HG03103 (cell line): ENCODE data around the gene HIPK4.
A peak's percentile ranks its signal among the peaks of the same experiment; 100 is the strongest.
"Not testable (repeated sequence)": the region's sequence is repeated elsewhere in the genome, so short reads cannot be mapped to it uniquely, and the experiment has no call there.

Experiments used
- ATAC-seq: cut with Tn5 transposase; IDR thresholded peaks from one replicate; pipeline ENCODE4 v1.9.1; 2021; ENCODE audit warnings: low read depth; ENCODE audit not compliant: unreplicated experiment

Gene HIPK4

DNA sequence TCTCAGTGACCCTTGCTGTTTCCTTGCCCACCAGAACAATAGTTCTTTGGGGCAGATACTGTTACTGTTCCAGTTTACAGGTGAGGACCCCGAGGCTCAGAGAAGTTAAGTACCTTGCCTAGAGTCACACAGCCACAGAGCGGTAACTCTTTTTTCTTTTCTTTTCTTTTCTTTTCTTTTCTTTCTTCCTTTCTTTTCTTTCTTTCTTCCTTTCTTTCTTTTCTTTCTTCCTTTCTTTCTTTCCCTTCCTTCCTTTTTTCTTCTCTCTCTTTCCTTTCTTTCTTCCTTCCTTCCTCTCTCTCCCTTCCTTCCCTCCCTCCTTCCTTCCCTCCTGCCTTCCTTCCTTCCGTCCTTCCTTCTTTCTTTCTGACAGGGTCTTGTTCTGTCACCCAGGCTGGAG is 28.1 kb upstream of the HIPK4 start:
- ATAC-seq = no peak

DNA sequence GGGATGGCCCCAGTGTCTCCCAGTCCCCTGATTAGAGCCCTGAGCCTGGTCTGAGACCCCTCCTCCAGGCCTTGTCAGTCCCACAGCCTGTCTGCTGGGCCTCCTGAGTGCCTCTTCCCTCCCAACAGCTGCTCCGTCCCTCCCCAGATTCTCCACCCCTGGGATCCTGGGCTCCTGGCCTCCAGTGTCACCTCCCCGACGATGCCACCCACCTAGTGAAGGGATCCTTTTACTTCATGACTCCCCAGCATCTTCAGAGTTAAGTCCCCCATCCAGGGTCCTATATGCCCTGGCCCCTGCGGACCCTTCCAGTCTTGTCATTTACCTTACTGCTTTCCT is 27.6 kb upstream of the HIPK4 start:
- ATAC-seq = no peak

- ATAC-seq = no peak
These were observed 27.1 kb upstream of the HIPK4 start for GRCh38 chr19:40416918-40417642.

DNA sequence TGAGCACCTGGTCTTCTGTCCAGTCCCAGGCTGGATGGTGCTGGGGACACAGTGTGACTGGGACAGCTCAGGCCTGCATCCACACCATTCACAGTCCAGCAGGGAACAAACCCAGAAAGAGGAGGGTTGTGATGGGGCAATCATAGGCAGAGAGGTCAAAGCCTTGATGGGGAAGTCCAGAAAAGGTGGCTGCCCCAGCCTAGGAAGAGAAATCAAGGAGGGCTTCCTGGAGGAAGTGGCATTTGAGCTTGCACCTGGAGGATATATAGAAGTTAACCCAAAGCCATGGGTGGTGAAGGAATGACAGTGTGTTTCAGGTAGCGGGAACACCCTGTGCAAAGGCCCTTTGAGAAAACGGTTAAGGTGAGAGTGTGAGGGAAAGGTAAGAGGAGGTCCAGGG is 25.8 kb upstream of the HIPK4 start:
- no peak for ATAC-seq

DNA sequence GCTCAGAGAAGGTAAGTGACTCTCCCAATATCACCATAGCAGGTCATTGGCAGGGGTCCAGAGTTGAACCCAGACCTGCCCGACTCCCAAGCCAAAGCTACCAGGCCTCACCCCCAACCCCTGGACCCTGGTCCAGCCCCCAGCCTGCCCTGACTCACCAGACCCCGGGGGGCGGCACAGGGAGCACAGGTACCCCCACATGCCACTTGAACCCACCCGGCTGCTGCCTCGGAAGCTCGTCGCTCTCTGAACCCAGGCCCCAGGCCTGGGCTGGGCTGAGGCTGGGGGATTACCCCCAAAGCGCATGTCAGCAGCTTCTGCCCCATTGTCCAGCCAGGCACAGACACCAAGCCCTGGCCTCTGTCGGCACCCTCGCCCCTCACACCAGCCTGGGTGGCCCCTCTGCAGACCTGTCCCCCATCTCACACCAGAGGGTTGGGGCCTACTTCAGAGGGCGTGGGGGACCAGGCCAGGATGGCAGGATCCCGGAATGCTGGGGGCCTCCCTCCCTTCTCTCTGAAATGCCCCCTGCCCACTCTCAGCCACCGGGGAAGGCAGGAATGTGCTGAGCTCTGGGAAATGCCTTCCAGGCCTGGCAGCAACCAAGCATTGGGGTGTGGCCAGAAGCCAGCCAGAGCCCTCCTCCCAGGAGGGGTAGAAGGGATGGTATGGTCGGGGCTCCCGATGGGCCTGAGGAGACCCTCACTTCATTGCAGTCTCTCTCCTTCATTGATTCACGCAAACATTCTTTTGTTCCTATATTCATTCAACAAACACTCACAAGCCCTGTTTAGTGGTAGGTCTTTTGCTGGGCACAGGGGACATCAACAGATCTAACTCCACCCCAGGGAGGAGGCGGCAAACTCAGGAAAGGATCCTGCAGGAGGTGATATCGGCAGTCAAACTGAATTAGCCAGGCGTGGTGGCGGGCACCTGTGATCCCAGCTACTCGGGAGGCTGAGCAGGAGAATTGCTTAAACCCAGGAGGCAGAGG is 24.9 kb upstream of the HIPK4 start:
- no peak for ATAC-seq

DNA sequence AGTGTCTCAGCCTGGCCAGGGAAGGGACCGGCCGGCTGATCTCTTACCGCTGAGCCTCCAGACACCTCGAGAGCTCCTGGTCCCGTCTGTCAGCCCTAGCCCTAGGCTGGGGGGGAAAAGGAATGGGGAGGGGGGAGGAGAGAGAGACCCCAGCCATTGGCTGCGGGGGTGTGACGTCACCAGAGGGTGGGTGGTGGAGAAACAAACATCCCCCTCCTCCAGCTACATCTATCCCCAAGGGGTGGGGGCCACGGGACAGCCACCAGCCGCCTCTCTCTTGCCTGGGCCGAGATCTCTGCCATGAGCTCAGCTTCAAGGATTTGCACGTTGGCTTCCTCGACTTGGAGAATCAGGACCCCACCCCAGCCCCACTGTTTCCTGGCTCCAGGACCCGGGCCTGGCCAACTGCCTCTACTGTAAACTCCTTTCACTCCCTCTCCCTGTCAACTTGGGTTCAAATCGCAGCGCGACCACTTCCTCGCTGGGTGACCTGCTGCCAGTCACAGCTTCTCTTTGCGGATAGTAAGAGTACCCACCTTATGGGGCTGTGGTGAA is 23.4 kb upstream of the HIPK4 start, which contains the start of gene PRX:
Gene PRX (minus strand): TSS at position 88 of the 555 bp plus-strand sequence. CDS start 5,446 bp downstream, outside the sequence.
- ATAC-seq = no peak

DNA sequence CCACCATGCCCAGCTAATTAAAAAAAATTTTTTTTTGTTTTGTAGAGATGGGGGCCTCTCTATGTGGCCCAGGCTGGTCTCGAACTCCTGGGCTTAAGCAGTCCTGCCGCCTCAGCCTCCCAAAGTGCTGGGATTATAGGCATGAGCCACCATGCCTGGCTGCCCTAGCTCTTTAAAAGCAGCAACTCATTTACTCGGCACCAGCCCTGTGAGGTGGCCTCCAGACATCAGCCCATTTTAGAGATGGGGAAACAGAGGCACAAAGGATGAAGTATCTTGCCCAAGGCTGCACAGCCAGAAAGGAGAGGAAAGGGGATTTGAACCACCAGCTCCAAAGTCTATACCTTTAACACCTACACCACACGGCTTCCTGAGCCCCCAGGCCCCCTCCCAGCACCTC is 22.9 kb upstream of the HIPK4 start:
- no peak for ATAC-seq

- ATAC-seq = no peak
These were observed 22.0 kb upstream of the HIPK4 start for GRCh38 chr19:40411958-40412499.

DNA sequence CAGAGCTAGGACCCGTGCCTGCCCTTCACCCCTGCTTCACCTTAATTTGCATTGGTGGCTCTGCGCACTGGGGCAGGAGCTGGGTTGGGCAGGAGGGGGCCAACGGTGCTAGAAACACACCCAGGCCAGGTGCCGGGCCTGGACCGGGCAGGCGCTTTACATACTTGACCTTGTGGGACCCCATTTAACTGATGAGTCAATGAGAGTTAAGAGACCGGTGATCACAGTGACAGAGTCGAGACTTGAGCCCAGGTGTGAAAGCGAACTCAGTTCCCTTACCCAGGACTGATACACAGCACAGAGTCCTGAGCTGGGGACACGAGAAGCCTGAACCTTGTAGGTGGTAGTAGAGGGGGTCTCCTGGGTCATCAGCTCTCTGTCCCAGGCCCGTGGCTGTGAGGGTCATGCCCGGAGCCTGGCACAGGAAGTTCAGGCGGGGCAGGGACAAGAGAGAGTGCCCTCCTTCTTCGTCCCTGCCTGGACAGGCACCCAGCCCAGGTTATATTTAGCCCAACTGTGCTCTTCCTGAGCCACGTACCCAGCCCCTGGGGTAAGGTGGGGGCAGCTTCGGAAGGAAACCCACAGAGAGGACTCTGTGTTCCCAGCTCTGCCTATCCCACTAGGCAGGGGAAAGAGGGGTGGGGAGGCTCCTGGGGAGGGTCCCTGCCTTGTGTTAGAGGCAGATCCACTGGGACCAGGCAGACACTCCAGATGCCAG is 21.3 kb upstream of the HIPK4 start:
- ATAC-seq = no peak

DNA sequence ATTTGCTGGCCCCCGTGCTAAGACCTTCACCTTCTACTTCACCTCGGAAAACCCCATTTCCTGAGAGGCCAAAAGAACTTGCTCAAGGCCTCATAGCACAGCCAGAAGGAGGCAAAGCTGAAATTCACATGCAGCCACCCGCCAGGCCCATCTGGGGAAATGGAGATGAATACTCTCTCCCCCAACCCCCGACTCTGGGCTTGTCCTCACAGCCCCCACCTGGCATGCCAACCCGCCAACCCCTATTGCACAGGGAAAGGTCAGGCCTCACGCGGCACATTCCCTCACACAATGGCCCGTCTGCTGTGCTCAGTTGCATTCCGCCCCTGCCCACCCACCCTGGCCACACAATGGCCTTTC is 20.0 kb upstream of the HIPK4 start:
- ATAC-seq = no peak

- ATAC-seq = not testable (repeated sequence)
These were observed 18.6 kb upstream of the HIPK4 start for GRCh38 chr19:40408598-40408925.

GRCh38 chr19:40407714-40408597 is 18.0 kb upstream of the HIPK4 start:
- no peak for ATAC-seq

DNA sequence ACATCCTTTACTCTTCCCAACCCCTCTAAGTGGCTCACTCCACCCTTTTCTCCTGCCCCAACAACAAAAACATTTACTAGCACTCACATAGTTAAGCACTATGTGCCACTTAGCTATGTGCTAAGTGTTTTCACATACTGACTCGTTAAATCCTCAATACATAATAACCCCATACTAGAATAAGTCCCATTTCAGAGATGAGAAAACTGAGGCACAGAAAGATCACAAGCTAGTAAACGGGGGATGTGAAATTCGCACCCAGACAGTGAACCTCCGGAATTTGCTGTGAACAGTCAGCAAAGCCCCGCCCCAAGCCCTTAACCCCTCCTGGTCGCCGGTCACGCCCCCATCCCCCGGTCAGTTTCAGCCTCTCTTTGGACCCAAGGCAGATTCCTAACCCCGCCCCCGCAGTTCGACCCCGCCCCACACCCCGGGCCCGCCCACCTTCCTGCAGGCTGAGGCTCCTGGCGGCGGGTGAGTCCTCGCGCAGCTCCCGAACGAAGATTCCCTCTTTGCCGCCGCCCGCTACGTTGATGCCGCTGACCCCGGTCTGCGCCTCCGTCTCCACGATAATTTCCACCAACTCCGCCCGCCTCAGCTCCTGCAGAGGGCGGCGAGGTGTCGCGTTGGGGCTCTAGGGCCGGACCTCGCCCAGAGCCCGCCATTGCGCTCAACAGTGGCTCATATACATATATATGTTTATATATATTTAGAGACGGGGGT is 13.4 kb upstream of the HIPK4 start:
- peak; percentile 51 for ATAC-seq

DNA sequence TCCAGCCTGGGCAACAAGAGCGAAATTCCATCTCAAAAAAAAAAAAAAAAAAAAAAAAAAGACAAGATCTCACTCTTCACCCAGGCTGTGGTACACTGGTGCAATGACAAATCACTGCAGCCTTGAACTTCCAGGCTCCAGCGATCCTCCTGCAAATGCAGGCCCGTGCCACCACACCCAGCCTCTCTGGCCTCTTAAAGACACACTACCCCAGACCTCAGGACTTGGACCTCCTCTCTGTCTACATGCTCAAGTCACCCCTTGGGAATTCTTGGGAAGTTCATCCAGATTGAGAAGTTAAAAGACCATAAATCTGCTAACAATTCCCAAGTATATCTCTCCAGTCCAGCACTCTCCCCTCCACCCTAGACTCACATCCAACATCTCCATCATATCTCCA is 10.6 kb upstream of the HIPK4 start:
- no peak for ATAC-seq

- no peak for ATAC-seq
These were observed 8.6 kb upstream of the HIPK4 start for GRCh38 chr19:40398417-40399131.

GRCh38 chr19:40397568-40397906 is 7.6 kb upstream of the HIPK4 start:
- ATAC-seq = no peak

GRCh38 chr19:40396886-40397567 is 7.0 kb upstream of the HIPK4 start:
- no peak for ATAC-seq

GRCh38 chr19:40395956-40396355 is 6.0 kb upstream of the HIPK4 start:
- ATAC-seq = no peak
